Upper lobe of left lung (tissue), 4 donors: ENCODE results near the gene PKLR.

Source experiments
- POLR2A ChIP-seq, 4 donors: fragments of 450-650 bp; IDR thresholded peaks; one replicate each; pipeline ENCODE4 v1.5.1; 2016 to 2017; ENCODE audit warnings: antibody characterized with exemption in 4 of 4, mild to moderate bottlenecking in 2 of 4
- TF ChIP-seq, protein P1 (sequence below), 6 experiments: fragments of 450-650 bp in 4 of 6; fragments of 200-600 bp in 2 of 6; sonication (generic) in 2 of 6; IDR thresholded peaks; one replicate each; pipeline ENCODE4 v1.5.1; 2016 to 2019; ENCODE audit warnings: antibody characterized with exemption in 6 of 6

DNA sequence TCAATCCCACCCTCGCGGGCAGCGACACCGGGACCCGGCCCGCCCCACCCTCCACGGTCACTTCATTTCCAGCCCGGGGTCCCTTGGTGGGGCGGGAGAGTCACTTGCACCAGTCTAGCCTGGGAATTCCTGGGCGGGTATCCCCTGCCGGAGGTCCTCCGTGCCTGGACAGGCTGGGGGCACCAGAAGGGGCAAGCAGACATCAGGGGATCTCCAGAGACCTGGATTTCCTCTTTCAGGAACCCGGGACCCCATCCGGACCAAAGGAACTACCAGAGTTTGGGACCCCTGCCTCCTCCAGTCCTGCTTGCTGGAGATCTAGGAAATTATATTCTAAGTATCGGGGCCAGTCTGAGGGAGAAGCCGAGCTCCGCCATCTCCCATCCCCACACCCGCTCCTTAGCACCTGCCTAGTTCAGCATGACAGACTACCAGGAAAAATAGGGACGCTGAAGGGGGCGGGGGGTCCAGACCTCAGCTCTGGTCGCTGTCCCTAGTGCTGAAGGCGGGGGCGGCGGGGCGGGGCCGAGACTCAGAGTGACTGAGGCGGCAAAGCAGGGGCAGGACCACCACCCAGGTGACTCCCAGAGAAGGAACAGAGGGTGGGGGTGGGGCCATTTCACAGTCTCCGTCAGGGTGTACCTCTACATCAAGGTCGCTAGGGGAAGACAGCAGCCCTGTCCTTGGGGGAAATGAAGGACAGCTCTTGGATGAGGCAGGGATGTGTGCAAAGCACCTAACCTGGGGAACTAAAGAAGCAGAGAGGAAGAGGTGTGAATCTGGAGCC, 23.1 kb downstream of the PKLR start:
- no peak for TF ChIP-seq POLR2A (IDR thresholded peaks at IDR 0.05)
- TF ChIP-seq, protein P1, sequence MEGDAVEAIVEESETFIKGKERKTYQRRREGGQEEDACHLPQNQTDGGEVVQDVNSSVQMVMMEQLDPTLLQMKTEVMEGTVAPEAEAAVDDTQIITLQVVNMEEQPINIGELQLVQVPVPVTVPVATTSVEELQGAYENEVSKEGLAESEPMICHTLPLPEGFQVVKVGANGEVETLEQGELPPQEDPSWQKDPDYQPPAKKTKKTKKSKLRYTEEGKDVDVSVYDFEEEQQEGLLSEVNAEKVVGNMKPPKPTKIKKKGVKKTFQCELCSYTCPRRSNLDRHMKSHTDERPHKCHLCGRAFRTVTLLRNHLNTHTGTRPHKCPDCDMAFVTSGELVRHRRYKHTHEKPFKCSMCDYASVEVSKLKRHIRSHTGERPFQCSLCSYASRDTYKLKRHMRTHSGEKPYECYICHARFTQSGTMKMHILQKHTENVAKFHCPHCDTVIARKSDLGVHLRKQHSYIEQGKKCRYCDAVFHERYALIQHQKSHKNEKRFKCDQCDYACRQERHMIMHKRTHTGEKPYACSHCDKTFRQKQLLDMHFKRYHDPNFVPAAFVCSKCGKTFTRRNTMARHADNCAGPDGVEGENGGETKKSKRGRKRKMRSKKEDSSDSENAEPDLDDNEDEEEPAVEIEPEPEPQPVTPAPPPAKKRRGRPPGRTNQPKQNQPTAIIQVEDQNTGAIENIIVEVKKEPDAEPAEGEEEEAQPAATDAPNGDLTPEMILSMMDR (IDR thresholded peaks at IDR 0.05), result peak in 3 of 6 experiments; percentile 10 to 41 (median 13)
